Neural cell (in vitro differentiated cells): ENCODE data around the gene PEAK1.

Experiments
- CTCF ChIP-seq: fragments of 450-650 bp; IDR thresholded peaks from 2 replicates; pipeline ENCODE4 v1.5.1; 2014; ENCODE audit warnings: antibody characterized with exemption, mild to moderate bottlenecking, moderate library complexity; ENCODE audit not compliant: poor library complexity, severe bottlenecking
- EP300 ChIP-seq: fragments of 450-650 bp; conservative IDR thresholded peaks from 2 replicates; pipeline ENCODE4 v1.6.1; 2014; ENCODE audit warnings: antibody characterized with exemption, mild to moderate bottlenecking, moderate library complexity; ENCODE audit not compliant: poor library complexity, severe bottlenecking

GRCh38 chr15:77285057-77285997 is 134.6 kb downstream of the PEAK1 start:
- no peak for TF ChIP-seq EP300
- TF ChIP-seq CTCF = no peak
